Activated gamma-delta T cell treated with Interleukin-2 at 50 U/mL for 16 hours (primary cell): ENCODE data around the gene LTBP1.
"Not testable (repeated sequence)": the region's sequence is repeated elsewhere in the genome, so short reads cannot be mapped to it uniquely, and the experiment has no call there.

Experiments
- DNase-seq: peaks from one replicate; pipeline ENCODE4 v3.0.0-alpha.2; 2020

Gene LTBP1

DNA sequence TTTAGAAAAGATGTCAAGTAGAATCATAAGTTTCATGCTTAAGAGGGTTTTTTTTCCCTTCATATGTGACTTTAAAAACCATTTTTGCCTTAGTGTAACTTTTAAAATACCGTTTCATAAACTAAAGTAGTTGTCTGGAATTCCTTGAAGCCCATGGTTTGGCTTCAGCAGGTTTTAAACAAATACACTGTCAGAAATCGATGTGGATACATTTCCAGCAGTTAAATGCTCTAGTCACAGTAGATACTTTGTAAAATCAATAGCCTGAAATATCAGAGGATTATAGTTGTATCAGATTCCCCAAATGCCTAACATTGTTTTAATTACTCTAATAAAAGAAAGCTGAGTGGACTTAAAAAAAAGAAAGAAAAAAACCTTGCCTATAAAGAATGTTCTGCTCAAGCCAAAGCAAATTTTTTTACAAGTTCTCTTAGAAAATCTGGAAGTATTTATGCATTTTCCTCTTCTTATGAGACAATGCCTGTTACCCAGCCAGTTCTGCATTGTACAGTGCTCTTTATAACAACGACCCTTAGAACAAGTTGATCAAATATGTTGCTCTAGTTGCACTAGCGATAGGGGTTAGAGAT is 260.5 kb downstream of the LTBP1 start:
- DNase-seq: no peak

DNA sequence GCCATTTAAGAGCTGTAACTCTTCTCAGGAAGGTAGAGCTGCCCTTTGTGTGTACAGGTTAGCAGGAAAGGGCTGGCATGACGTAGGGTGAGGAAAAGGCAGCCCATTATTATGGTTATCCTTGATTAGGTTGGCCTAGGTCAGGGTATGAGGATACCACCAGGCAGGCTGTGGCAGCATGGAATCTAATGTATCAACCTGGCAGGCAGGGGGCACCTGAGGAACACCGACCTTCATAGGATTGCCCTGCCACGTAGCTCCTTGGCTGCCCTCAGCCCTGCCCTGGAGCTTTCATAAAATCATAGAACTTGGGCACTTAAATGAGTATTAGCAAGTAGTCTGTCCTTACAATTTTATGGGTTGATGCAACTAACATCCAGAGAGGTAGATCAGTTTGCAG is 261.6 kb downstream of the LTBP1 start:
- DNase-seq: no peak

DNA sequence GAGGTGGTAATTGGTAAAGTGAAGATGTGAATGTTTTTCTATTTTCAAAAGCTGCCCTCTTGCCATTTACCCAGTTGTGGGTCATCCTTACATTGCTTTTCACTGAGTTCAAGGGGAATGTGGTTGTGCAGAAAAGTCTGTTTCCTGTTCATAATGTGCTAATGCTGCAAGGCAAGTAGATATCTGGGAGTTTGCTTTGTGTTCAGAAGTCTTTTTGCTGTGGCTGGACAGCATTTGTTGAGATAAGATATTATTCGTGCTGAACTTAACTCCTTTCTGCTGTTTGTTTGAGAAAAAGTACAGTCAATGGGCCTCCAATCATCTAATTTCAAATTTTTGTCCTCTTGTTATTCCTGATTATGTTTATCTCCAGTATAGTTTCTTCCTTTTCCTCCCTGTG is 263.2 kb downstream of the LTBP1 start:
- no peak for DNase-seq

DNA sequence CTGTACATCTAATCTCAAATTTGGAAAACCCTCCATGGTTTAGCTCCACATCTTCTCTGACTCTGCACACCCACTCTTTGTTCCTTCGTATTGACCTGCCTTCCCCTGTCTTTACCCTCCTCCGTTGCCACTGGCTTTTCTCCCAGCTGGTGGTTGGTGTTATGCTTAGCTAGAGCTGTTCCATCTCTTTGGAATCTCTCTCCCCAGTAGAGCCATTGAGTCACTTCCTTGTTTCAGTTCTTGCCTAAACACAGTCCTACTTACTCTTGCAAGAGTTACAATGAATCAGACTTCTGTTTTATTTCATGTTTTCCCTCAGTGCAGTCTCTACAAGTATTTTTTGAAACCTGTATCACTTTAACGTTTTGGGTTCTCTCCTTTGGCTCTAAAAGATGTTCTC is 263.9 kb downstream of the LTBP1 start:
- DNase-seq: no peak

DNA sequence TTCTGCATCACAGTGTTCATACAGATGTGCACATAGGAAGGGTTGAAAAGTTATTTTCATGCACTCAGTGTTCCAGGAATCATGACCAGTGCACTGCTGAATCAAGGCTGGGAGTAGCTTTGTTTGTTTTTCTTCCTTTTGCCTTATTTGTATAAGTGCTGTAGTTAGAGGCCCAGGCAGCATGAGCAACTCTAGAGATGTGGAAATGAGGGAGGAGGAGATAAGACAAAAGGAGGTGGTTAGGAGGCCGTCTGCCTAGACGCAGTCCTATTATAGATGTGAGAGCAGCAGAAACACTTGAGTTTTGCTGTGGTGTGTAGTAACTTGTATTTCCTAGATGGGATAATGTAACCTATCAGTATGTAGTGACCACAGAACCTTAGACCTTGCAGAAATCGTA is 265.4 kb downstream of the LTBP1 start:
- no peak for DNase-seq

DNA sequence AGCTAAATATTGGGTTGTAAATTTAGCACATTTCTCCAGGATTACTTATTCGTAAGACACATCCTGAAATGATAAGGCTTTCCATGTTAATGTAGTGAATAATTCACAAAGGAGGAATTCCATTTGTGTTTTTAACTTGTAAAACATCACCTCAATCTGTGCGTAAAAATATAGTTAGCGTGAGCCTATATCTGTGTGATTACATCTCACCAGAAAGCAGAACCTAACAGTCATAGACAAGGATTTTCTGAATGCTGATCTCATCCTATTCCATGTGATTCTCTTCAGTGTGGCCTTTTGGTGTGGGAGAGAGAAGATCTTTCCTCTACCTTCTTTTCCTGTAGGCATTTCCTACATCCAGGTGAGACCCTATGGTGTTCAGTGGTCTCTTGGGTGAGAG is 266.5 kb downstream of the LTBP1 start:
- no peak for DNase-seq

DNA sequence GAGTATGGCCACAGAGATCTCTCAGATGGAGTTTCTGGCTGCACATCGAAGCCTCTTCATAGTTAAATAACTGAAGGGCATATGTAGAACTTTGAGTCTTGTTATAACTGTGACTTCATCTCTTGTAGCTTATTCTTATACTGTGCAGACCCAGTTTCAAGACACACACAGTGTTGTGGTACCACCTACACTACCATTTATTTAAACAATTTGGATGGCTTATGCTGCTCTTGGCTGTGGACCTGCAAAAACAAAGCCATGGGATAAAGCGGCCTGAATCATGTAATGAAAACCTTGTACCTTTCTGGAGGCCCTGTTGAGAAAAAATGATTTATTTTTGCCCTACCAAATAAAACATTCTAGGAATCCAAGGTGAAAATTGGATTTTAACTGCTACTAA is 266.9 kb downstream of the LTBP1 start:
- no peak for DNase-seq

DNA sequence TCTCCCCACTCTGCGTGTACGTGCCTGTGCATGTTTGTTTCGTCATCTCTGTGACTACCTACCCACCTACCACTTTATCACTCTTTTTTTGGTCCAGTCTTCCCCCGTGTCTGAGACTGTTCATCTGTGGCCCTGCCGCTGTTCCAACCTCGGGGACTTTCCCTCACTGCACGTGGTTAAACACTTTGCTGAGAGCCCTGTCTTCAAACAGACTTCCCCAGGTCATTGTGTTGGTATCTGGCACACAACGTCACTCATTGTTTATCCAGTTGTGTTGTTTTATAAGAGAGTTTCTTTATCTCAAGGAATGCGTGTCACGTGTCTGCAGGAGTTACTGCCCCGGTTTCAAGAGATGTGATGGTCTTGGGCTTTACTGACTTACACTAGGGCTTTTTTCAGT is 267.7 kb downstream of the LTBP1 start:
- no peak for DNase-seq

DNA sequence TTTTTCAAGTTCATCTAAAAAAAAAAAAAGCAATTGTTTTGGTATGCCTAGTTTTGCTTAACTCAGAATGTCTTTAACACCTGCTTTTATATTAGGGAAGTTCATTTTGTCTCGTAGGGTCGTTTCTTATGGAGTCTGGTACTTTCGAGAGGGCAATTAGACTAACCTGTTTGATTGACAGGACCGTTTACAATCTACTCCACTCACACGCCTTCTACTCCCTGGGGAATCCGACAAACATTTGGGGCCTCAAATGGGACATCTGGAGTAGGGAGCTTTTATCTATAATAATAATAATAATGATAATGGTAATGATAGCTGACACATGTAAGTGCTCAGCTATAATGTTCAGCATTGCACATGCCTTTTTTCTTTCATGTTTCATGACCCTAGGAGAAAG is 268.1 kb downstream of the LTBP1 start:
- DNase-seq: no peak

DNA sequence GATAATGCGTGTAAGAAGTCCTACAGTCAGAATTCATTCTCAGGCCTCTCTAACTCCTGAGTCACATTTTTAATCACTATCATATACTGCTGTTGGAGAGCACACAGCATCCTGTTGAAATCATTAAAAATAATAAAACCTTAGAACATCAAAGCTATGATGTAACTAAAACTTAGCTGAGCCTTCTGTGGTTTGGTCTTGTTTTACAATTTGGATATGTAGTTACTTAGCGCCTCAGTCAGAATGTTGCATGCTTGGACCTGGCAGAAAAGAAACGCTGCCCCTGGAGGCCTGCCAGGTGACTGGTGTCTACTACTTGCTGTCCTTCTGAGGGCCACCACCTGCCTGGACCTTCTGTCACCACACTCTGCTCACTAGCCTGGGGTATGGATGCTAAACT is 268.5 kb downstream of the LTBP1 start:
- DNase-seq: no peak

DNA sequence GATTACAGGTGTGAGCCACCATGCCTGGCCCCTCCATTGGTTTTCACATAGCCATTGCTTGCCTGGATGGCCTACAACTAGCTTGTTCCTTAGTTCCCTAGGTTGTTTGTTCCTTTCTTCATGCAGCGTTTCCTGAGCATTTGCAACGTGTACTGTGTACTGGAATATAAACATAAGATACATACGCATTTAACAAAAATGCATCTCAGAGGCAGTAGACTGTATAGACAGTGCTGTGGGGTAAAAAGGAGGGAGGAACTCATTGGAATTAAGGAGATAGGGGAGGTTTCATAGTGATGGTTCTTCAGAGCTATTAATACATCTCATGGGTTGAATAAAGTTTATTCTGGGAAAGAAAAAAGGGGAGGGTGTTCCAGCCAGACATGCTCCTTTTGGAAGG is 269.2 kb downstream of the LTBP1 start:
- DNase-seq: no peak

DNA sequence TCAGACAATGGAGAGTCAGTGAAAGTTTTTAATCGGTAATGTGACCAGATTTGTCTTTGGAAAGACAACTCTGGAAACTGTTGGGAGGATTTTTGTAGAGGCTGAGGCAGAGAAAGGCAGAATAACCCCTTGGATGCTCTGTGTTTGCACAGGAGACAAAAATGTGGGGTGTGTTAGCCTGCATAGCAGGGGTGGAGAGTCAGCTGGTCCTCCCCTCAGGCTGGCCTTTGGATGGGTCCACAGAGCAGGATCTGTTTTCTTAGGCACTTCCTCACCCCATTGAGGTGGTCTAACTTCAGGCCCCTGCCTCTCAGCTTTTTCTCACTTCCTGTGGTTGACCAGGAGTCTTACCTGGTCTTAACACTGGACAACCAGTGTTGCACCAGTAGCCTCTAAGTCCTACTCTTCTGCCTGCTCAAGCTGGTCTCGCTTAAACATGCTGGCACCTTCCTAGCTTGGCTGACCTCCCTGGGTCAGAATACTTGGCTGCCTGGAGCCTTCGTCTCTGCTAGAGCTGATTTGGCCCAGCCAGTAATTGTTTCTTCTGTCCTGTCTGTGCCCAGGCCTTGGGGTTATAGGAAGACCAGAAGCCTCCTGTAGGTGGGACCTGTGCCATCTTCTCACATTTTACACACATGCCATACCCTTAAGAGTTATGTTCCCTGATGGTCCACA is 269.9 kb downstream of the LTBP1 start:
- no peak for DNase-seq

DNA sequence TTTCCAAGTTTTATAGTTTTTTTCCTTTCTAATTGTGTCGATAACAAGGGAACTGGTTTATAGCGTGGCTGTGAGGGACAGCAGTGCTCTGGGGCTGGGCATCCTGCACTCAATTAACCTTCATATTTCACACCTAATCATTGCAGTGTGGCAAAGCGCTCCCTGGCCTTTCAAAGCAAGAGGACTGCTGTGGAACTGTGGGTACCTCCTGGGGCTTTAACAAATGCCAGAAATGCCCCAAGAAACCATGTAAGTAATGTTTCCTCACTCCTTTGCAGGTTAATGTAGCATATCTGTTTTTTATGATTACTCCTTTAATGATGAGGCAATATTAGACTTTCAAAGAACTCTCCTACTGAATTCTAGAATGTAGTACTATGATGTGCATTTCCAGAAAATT is 270.7 kb downstream of the LTBP1 start:
- DNase-seq: no peak

DNA sequence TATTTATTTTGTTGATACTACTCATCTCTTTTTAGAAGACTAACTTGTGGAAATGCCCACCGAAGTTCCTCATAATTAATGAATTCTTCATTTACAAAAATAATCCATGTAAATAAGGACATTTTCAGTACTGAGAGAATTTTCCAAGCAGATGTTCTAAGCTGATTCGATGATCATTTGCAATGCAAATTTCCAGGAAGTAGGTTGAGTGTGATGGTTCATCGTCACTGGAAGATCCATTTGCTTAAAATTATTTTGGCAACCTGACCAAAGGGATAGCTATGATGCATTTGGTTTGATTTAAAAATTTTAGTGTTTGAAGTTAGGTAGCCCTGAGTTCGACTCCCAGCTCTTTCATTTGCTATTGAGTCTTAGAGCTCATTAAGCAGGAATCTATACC is 272.4 kb downstream of the LTBP1 start:
- DNase-seq: no peak

DNA sequence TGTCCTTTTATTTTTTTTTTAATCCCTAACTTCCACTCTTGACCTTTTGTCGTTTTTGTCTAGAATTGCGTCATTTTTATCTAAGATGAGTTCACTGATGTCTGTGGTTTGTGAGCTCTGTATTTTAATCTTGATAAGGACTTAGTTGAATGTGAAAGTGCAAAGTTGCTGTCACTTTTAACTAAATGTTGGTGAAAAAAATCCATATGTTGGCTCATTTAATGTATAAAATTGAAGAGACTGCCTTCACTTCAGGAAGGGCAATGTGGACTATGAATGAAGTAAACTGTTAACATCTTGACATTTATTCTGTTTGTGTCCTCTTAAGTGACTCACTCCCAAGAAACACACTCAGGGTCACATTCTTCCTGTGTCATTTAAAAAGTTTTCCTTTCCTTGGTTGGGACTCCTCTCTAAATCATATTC is 273.1 kb downstream of the LTBP1 start:
- DNase-seq: no peak

DNA sequence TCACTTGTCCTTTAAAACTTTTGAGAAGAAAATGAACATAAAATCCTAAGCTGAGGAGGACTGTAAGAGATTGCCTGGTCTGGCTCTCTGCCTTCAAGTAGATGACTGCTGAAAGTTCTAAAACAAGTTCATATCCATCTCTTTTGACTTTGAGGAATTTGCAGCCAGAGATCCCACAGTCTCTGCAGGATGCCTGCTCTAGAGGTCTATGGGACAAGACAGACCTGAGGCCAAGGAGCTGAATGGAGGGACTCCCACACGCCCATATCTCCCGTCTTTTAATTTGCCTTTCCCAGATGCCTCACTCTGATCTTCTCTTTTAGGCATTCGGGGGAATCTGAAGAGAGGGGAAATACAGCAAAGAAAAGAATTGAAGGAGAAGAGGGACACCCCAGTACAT is 273.8 kb downstream of the LTBP1 start:
- DNase-seq: no peak

DNA sequence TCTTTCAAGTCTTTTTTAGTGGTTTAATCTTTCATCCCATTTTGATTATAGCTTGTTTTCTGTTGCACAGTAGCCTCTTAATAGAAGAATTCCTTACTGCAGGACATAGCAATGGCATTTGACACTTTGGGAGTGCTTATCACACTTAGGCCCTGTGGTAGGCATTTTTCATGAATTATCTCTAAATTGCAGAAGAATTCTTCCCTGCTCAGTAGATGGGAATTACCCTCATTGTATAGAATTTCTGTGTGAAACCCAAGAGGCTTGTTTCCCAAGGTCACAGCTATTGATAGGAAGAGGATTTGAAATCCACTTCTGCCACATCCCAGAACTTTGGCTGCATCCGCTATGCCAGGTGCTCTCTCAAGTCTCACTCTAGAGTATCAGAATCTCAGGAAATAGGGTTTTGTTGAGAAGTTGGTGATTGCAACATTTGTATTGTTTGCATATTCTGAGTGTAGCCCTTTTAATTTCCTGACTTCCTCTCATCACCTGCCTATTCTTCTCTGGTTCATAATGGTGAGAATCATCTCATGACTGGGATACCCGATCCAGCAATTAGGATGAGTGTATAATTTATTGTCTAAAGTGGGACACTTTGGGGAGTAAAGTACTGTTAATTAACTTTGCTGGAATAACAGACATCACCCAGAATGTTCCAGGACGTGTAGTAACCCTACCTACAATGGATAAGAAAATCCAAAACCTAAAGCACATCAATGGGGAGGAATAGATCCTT is 274.5 kb downstream of the LTBP1 start:
- no peak for DNase-seq

DNA sequence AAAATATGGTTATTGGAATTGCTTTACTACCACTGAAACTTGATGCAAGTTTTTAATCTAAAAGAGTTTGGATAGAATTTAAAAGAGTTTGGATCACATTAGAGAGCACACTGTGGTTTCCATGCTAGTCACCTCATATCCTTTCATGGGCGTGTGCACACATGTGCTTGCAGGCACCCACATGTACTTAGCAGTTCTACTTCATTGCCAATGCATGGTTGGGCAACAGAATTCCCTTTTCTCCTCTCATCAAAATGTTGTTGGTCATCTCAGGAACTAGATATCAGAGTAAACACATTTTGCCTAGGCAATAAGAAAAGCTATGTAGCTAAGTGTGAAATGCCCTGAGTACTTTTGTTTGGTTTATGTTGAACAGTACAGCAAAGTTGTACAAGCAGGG is 275.6 kb downstream of the LTBP1 start:
- DNase-seq: no peak

DNA sequence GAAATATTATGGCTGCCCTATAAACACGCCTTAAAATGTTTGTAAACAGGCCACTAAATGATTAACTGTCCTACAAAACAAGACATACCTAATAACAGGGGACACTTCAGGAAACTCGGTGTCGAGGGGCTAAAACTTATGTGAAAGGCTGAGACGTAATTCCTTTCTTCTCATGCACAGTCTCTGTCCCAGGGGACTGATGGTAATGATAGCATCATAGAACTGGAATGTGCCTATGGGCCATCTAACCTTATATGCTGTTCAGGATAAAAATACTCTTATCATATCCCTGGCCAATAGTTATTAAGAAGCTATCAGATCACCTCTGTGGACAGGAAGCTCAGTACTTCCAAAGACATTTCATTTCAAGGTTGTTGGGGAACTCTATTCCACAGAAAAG is 277.1 kb downstream of the LTBP1 start:
- DNase-seq: no peak

DNA sequence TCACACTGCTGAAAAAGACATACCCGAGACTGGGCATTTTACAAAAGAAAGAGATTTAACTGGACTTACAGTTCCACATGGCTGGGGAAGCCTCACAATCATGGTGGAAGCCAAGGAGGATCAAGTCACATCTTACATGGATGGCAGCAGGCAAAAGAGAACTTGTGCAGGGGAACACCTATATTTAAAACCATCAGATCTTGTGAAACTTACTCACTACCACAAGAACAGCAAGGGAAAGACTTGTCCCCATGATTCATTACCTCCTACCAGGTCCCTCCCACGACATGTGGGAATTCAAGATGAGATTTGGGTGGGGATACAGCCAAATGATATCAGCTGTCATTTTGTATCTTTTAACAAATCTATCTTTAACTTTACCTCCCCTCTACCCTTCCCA is 278.6 kb downstream of the LTBP1 start:
- DNase-seq: no peak

DNA sequence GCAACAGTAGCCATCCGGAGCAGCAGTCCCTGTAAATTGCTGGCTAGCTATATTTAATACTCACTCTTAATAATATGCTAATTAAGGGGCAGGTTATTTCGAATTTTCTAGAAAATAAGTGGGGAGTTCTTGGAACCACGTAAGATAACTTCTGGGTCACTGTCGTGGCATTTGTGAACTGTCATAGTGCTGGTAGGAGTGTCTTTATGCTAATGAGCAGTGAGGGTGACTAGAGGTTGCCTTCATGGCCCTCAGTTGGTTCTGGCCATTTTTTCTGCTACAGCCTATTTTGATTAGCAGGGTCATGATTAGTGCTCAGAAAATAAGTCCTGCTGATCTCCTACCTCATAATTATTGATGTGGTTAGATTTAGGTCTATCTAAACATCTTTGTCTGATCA is 279.8 kb downstream of the LTBP1 start:
- DNase-seq: no peak

DNA sequence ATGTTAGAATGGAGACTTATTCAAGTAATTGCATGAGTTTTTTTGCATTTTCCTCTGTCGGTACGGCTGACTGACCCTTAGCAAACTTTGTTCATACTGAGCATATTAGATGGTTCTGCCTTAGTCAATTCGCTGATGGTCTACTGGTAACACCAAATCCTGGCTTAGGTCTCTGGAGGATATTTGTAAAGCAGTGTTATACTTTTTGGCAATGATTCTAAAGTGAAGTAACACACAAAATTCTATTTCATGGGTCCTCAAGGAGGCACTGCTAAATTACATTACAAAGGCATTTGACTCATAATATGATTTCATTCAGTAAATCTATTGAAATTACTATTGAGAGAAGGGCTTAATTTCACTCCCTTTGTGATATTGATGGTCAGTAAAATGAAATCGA is 282.9 kb downstream of the LTBP1 start:
- no peak for DNase-seq

DNA sequence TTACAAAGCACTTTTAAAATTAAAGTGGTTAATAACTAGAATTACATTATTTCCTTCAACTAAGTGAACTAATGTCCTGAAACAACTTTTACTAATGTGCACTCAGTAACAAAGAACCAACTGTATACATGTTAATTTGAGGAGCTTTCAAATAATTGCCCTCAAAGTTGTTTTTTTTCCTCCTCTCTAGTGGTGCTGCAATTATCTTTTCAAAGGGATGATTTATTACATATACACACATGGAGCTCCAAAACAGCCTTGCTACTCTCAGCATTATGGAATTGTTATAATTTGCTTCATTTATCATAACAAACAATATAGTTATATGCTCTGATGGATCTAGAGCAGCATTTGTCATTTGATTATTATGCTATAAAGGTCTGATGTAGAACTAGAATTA is 283.4 kb downstream of the LTBP1 start:
- DNase-seq: no peak

DNA sequence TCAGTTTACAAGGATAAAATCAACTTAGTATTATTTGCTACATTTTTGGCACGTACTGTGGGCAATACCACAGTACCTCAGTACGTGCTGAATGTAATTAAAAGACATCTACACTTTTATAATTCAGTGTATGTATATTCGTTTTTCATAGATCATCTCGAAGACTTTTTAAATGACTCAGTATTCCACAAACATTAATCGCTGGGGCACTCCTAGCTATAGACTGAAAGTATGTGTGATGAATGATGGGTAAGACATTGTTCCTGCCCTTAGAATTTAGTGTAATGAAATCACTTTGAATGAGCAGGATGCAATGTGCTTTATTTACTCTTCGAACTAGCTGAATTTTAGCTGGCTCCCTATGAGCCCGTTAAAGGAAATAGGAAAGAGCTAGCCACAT is 284.1 kb downstream of the LTBP1 start:
- DNase-seq: no peak

DNA sequence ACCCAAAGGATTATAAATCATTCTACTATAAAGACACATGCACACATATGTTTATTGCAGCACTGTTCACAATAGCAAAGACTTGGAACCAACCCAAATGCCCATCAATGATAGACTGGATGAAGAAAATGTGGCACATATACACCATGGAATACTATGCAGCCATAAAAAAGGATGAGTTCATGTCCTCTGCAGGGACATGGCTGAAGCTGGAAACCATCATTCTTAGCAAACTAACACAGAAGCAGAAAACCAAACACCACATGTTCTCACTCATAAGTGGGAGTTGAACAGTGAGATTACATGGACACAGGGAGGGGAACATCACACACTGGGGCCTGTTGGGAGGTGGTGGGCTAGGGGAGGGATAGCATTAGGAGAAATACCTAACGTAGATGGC is 288.8 kb downstream of the LTBP1 start:
- DNase-seq: not testable (repeated sequence)
